ENCODE measurements around the gene SCARF2. TPM values are rescaled to one million over a fixed set of nuclear protein-coding genes. Genes with fewer than 3 reads are reported as not detected.

The SCARF2 gene
- total and polyA plus RNA-seq, 4 donors, result 8.5 to 35.4 (median 27.8) TPM

GRCh38 chr22:20431511-20432192 lies 6.0 kb downstream of the SCARF2 start:
- intact Hi-C loops (cut with DNase I), result no loop called here
- Histone ChIP-seq H3K27me3 (ENCODE audit: control insufficient read depth in 1 of 2, insufficient read depth in 2 of 2, low read length in 1 of 2) (no peaks in the 10 kb centered on the region), H3K36me3 (ENCODE audit: control insufficient read depth in 1 of 2, insufficient read depth in 2 of 2, low read length in 1 of 2) (peaks cover 0 to 2% of the 10 kb centered on the region in 2 donors), H3K4me3 (ENCODE audit: low read length in 2 of 2) (no peak overlapping the region), H3K9me3 (ENCODE audit: control insufficient read depth, low read length) (no peaks in the 10 kb centered on the region), H3K4me1 (ENCODE audit: control insufficient read depth in 1 of 2, insufficient read depth in 2 of 2, low read length in 2 of 2) (no peaks in the 10 kb centered on the region), H3K27ac (ENCODE audit: low read depth in 1 of 2, low read length in 2 of 2) (no peak overlapping the region)
- ATAC-seq (ENCODE audit: low FRiP score) (no peak), DNase-seq (peak; percentile 44 to 72)
- 68% methylated on average over 43 to 50 of the region's 50 CpGs for WGBS, 2 donors

- ATAC-seq (ENCODE audit: low FRiP score) (no peak), DNase-seq (peak; percentile 53 to 82)
- H3K9me3 ChIP-seq (ENCODE audit: control insufficient read depth, low read length), result no peaks in the 10 kb centered on the region
- no peak overlapping the region for H3K27ac ChIP-seq (ENCODE audit: low read depth in 1 of 2, low read length in 2 of 2)
- WGBS, 2 donors, result 44 to 52% methylated on average over 89 to 94 of the region's 94 CpGs
- no peaks in the 10 kb centered on the region for H3K27me3 ChIP-seq (ENCODE audit: control insufficient read depth in 1 of 2, insufficient read depth in 2 of 2, low read length in 1 of 2)
- intact Hi-C loops (cut with DNase I), result no loop called here
- no peaks in the 10 kb centered on the region for H3K4me1 ChIP-seq (ENCODE audit: control insufficient read depth in 1 of 2, insufficient read depth in 2 of 2, low read length in 2 of 2)
- H3K4me3 ChIP-seq (ENCODE audit: low read length in 2 of 2), result no peak overlapping the region
- peaks cover 0 to 2% of the 10 kb centered on the region in 2 donors for H3K36me3 ChIP-seq (ENCODE audit: control insufficient read depth in 1 of 2, insufficient read depth in 2 of 2, low read length in 1 of 2)
These were observed 6.7 kb downstream of the SCARF2 start for GRCh38 chr22:20430720-20431510.

GRCh38 chr22:20430101-20430719 lies 7.4 kb downstream of the SCARF2 start:
- Histone ChIP-seq H3K27me3 (ENCODE audit: control insufficient read depth in 1 of 2, insufficient read depth in 2 of 2, low read length in 1 of 2) (no peaks in the 10 kb centered on the region), H3K9me3 (ENCODE audit: control insufficient read depth, low read length) (no peaks in the 10 kb centered on the region), H3K4me1 (ENCODE audit: control insufficient read depth in 1 of 2, insufficient read depth in 2 of 2, low read length in 2 of 2) (no peaks in the 10 kb centered on the region), H3K4me3 (ENCODE audit: low read length in 2 of 2) (no peak overlapping the region), H3K36me3 (ENCODE audit: control insufficient read depth in 1 of 2, insufficient read depth in 2 of 2, low read length in 1 of 2) (peaks cover 0 to 2% of the 10 kb centered on the region in 2 donors), H3K27ac (ENCODE audit: low read depth in 1 of 2, low read length in 2 of 2) (no peak overlapping the region)
- intact Hi-C loops (cut with DNase I), result no loop called here
- peak in 1 of 2 donors; percentile 44 for DNase-seq
- 87% methylated on average over 37 of the region's 37 CpGs for WGBS, 2 donors
- ATAC-seq (ENCODE audit: low FRiP score), result no peak

GRCh38 chr22:20429254-20430100 lies 8.1 kb downstream of the SCARF2 start:
- 78 to 79% methylated on average over 75 of the region's 75 CpGs for WGBS, 2 donors
- ATAC-seq (ENCODE audit: low FRiP score) (no peak), DNase-seq (peak; percentile 73 to 87)
- Histone ChIP-seq H3K36me3 (ENCODE audit: control insufficient read depth in 1 of 2, insufficient read depth in 2 of 2, low read length in 1 of 2) (peaks cover 0 to 2% of the 10 kb centered on the region in 2 donors), H3K9me3 (ENCODE audit: control insufficient read depth, low read length) (no peaks in the 10 kb centered on the region), H3K4me3 (ENCODE audit: low read length in 2 of 2) (no peak overlapping the region), H3K27ac (ENCODE audit: low read depth in 1 of 2, low read length in 2 of 2) (no peak overlapping the region), H3K4me1 (ENCODE audit: control insufficient read depth in 1 of 2, insufficient read depth in 2 of 2, low read length in 2 of 2) (no peaks in the 10 kb centered on the region), H3K27me3 (ENCODE audit: control insufficient read depth in 1 of 2, insufficient read depth in 2 of 2, low read length in 1 of 2) (no peaks in the 10 kb centered on the region)
- intact Hi-C loops (cut with DNase I), result no loop called here

GRCh38 chr22:20428496-20429253 lies 8.9 kb downstream of the SCARF2 start:
- no peak overlapping the region for H3K4me3 ChIP-seq (ENCODE audit: low read length in 2 of 2)
- H3K4me1 ChIP-seq (ENCODE audit: control insufficient read depth in 1 of 2, insufficient read depth in 2 of 2, low read length in 2 of 2), result no peaks in the 10 kb centered on the region
- no peaks in the 10 kb centered on the region for H3K27me3 ChIP-seq (ENCODE audit: control insufficient read depth in 1 of 2, insufficient read depth in 2 of 2, low read length in 1 of 2)
- peaks cover 0 to 2% of the 10 kb centered on the region in 2 donors for H3K36me3 ChIP-seq (ENCODE audit: control insufficient read depth in 1 of 2, insufficient read depth in 2 of 2, low read length in 1 of 2)
- DNase-seq (peak; percentile 45 to 66), ATAC-seq (ENCODE audit: low FRiP score) (no peak)
- H3K27ac ChIP-seq (ENCODE audit: low read depth in 1 of 2, low read length in 2 of 2), result no peak overlapping the region
- intact Hi-C loops (cut with DNase I), result no loop called here
- WGBS, 2 donors, result 89 to 92% methylated on average over 23 of the region's 23 CpGs
- no peaks in the 10 kb centered on the region for H3K9me3 ChIP-seq (ENCODE audit: control insufficient read depth, low read length)

GRCh38 chr22:20427945-20428417 lies 9.6 kb downstream of the SCARF2 start:
- WGBS, 2 donors, result 97% methylated on average over 4 of the region's 4 CpGs
- Histone ChIP-seq H3K36me3 (ENCODE audit: control insufficient read depth in 1 of 2, insufficient read depth in 2 of 2, low read length in 1 of 2) (peaks cover 0 to 2% of the 10 kb centered on the region in 2 donors), H3K27ac (ENCODE audit: low read depth in 1 of 2, low read length in 2 of 2) (no peak overlapping the region), H3K4me1 (ENCODE audit: control insufficient read depth in 1 of 2, insufficient read depth in 2 of 2, low read length in 2 of 2) (no peaks in the 10 kb centered on the region), H3K27me3 (ENCODE audit: control insufficient read depth in 1 of 2, insufficient read depth in 2 of 2, low read length in 1 of 2) (no peaks in the 10 kb centered on the region), H3K9me3 (ENCODE audit: control insufficient read depth, low read length) (no peaks in the 10 kb centered on the region), H3K4me3 (ENCODE audit: low read length in 2 of 2) (no peak overlapping the region)
- DNase-seq, result peak; percentile 30 to 33
- intact Hi-C loops (cut with DNase I), result no loop called here
- no peak for ATAC-seq (ENCODE audit: low FRiP score)

GRCh38 chr22:20427104-20427944 lies 10.3 kb downstream of the SCARF2 start:
- Histone ChIP-seq H3K27me3 (ENCODE audit: control insufficient read depth in 1 of 2, insufficient read depth in 2 of 2, low read length in 1 of 2) (no peaks in the 10 kb centered on the region), H3K27ac (ENCODE audit: low read depth in 1 of 2, low read length in 2 of 2) (no peak overlapping the region), H3K36me3 (ENCODE audit: control insufficient read depth in 1 of 2, insufficient read depth in 2 of 2, low read length in 1 of 2) (peaks cover 0 to 2% of the 10 kb centered on the region in 2 donors), H3K4me3 (ENCODE audit: low read length in 2 of 2) (no peak overlapping the region), H3K4me1 (ENCODE audit: control insufficient read depth in 1 of 2, insufficient read depth in 2 of 2, low read length in 2 of 2) (no peaks in the 10 kb centered on the region), H3K9me3 (ENCODE audit: control insufficient read depth, low read length) (no peaks in the 10 kb centered on the region)
- no peak for ATAC-seq (ENCODE audit: low FRiP score)
- intact Hi-C loops (cut with DNase I), result no loop called here
- WGBS, 2 donors, result 89 to 93% methylated on average over 8 of the region's 8 CpGs
- peak; percentile 30 to 32 for DNase-seq

All from aorta (tissue), 5 donors.